Activated CD4-positive, alpha-beta T cell treated with anti-CD3 and anti-CD28 coated beads, Interleukin-2, amount 10 ng/mL, durations not matched to agents 7 days and 5 days (primary cell): ENCODE data around the gene TM4SF5. TPM values are rescaled to one million over a fixed set of nuclear protein-coding genes. Genes with fewer than 3 reads are reported as not detected.

Experiments used
- CTCF ChIA-PET: fragments of 350-600 bp; sonication (Branson Sonifier 250); formaldehyde crosslinking; loops from one replicate; lab custom pipeline; 2021; ENCODE audit warnings: antibody characterized with exemption; lab: Charles Lee
- POLR2A ChIA-PET: fragments of 350-600 bp; sonication (Branson Sonifier 250); formaldehyde crosslinking; loops from one replicate; lab custom pipeline; 2021; ENCODE audit warnings: antibody characterized with exemption; lab: Charles Lee
- DNase-seq: peaks from one replicate; pipeline ENCODE4 v3.0.0-alpha.2; 2020
- H3K27ac Mint-ChIP-seq: one replicate; pipeline ENCODE4 v1.8.0; 2021; ENCODE audit warnings: mild to moderate bottlenecking, moderate library complexity, mixed read lengths
- H3K27me3 Mint-ChIP-seq: one replicate; pipeline ENCODE4 v1.8.0; 2021; ENCODE audit warnings: mixed read lengths
- H3K36me3 Mint-ChIP-seq: one replicate; pipeline ENCODE4 v1.8.0; 2021; ENCODE audit warnings: low read depth, mixed read lengths
- H3K4me1 Mint-ChIP-seq: one replicate; pipeline ENCODE4 v1.8.0; 2021; ENCODE audit warnings: mixed read lengths
- H3K4me3 Mint-ChIP-seq: one replicate; pipeline ENCODE4 v1.8.0; 2021; ENCODE audit warnings: mild to moderate bottlenecking, moderate library complexity, mixed read lengths
- H3K9me3 Mint-ChIP-seq: one replicate; pipeline ENCODE4 v1.8.0; 2021; ENCODE audit warnings: mixed read lengths
- total RNA-seq, 2 experiments: library from RNA; stranded (reverse); gene quantifications; one replicate each; pipeline ENCODE4 v1.2.3, GENCODE V29; 2021

The TM4SF5 gene
- total RNA-seq, 2 experiments from 2014 or later: not detected

DNA sequence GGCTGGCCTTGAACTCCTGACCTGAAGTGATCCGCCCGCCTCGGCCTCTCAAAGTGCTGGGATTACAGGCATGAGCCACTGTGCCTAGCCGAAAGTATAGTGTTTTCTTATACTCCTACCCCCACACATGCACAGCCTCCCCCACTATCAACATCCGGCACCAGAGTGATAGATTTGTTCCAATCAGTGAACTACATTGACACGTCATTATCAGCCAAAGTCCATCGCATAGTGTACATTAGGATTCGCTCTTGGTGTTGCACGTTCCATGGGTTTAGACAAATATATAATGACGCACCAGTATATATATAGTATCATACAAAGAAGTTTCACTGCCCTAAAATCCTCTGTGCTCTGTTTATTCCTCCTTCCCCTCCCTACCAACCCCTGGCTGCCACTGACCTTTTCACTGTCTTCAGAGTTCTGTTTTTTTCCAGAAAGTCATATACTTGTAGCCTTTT is 11.9 kb upstream of the TM4SF5 start:
- Mint-ChIP-seq H3K9me3 (no peaks in the 10 kb centered on the region), H3K4me3 (no peak overlapping the region), H3K27ac (no peak overlapping the region), H3K36me3 (no peaks in the 10 kb centered on the region), H3K27me3 (peaks cover 28% of the 10 kb centered on the region), H3K4me1 (no peaks in the 10 kb centered on the region)
- POLR2A ChIA-PET: no interaction called here
- DNase-seq: no peak
- CTCF ChIA-PET: no interaction called here

- peaks cover 16% of the 10 kb centered on the region for H3K27me3 Mint-ChIP-seq
- CTCF ChIA-PET: interaction anchor here (1.2 kb wide), 1 partner anchor 25 kb away, joined by 4 read pairs; no protein-coding TSS in a partner anchor
- no peaks in the 10 kb centered on the region for H3K4me1 Mint-ChIP-seq
- H3K4me3 Mint-ChIP-seq: no peak overlapping the region
- POLR2A ChIA-PET: interaction anchor here (0.8 kb wide), 1 partner anchor 38 kb away, joined by 3 read pairs; no protein-coding TSS in a partner anchor
- H3K9me3 Mint-ChIP-seq: no peaks in the 10 kb centered on the region
- H3K27ac Mint-ChIP-seq: no peak overlapping the region
- no peak for DNase-seq
- no peaks in the 10 kb centered on the region for H3K36me3 Mint-ChIP-seq
These were observed 7.1 kb upstream of the TM4SF5 start for GRCh38 chr17:4764595-4764994.

DNA sequence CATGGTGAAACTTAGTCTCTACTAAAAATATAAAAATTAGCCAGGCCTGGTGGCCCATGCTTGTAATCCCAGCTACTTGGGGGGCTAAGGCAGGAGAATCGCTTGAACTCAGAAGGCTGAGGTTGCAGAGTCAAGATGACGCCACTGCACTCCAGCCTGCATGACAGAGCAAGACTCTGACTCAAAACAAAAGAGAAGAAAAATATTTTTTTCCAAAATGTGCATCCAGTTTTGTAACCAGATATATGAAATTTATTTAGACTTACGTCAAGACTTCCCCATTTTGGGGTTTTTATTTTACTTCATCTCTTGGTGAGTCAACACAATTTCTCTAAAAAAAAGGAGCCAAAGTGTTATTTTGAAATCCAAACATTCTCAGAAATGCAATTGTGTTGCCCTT is 5.5 kb upstream of the TM4SF5 start:
- POLR2A ChIA-PET: no interaction called here

DNA sequence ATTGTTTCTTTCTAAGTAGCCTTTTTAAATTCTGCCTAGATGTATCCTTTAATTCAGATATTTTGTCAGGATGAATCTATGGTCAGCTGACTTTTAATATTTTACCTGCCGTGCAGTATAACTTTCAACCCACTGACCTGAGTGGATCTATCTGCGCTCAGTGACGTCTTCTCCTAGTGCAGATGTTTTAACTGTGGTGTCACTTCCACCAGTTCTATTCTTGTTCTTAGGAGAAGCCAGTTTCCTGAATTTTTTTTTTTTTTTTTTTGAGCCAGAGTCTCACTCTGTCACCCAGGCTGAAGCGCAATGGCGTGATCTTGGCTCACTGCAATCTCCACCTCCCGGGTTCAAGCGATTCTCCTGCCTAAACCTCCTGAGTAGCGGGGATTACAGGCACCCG is 5.0 kb upstream of the TM4SF5 start:
- no peaks in the 10 kb centered on the region for H3K36me3 Mint-ChIP-seq
- CTCF ChIA-PET: no interaction called here
- peaks cover 12% of the 10 kb centered on the region for H3K4me1 Mint-ChIP-seq
- no peaks in the 10 kb centered on the region for H3K9me3 Mint-ChIP-seq
- peaks cover 11% of the 10 kb centered on the region for H3K27me3 Mint-ChIP-seq
- DNase-seq: no peak
- no peak overlapping the region for H3K27ac Mint-ChIP-seq
- H3K4me3 Mint-ChIP-seq: no peak overlapping the region
- POLR2A ChIA-PET: no interaction called here

More for the DNA sequence above, 5.5 kb upstream of the TM4SF5 start:
- H3K27ac Mint-ChIP-seq: peak overlapping the region; percentile 25
- H3K27me3 Mint-ChIP-seq: peaks cover 11% of the 10 kb centered on the region
- CTCF ChIA-PET: no interaction called here
- H3K36me3 Mint-ChIP-seq: no peaks in the 10 kb centered on the region
- DNase-seq: no peak
- H3K9me3 Mint-ChIP-seq: no peaks in the 10 kb centered on the region
- no peak overlapping the region for H3K4me3 Mint-ChIP-seq
- H3K4me1 Mint-ChIP-seq: peaks cover 7% of the 10 kb centered on the region

DNA sequence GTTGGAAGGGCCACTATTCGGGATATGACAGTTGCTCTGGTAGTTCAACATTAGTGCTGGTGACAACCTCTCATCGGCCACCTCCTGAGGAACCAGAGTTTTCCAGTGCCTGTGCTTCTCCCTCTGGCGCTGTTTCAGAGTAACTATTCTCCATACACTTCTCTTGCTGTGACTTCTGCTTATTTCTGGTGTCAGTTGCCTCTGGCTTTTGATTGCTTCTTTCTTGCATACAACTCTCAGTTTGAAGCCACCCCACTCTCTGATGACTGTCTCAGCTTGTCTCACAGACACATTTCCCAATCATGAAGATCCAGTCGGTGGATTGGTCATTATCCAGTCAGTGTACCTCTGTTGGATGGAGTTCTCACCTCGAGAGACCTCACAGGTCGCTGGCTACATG is 3.4 kb upstream of the TM4SF5 start:
- Mint-ChIP-seq H3K27me3 (peaks cover 12% of the 10 kb centered on the region), H3K36me3 (no peaks in the 10 kb centered on the region), H3K4me1 (peaks cover 18% of the 10 kb centered on the region), H3K27ac (peak overlapping the region; percentile 1), H3K4me3 (no peak overlapping the region), H3K9me3 (no peaks in the 10 kb centered on the region)
- CTCF ChIA-PET: no interaction called here
- DNase-seq: no peak
- POLR2A ChIA-PET: no interaction called here

DNA sequence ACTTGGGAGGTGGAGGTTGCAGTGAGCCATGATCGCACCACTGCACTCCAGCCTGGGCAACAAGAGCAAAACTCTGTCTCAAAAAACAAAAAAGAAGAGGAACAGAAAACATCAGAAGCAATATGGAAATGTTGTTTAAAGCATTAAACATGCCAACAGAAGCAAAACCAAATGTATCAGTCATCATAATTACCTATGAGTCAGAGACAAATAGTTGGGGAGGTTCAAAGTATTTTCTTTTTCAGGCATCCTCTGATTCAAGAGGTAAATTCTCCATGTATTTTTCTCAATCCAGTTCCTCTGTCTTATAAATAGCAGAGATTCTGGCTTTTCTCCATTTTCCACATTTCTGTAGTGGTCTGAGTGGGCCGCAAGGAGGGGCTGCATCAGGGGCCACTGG is 2.1 kb upstream of the TM4SF5 start:
- ChIA-PET POLR2A (no interaction called here), CTCF (interaction anchor here (1.1 to 1.3 kb wide), 2 partner anchors 20 to 60 kb away, joined by 3 read pairs; partner anchors contain the start of gene ARRB2)
- H3K36me3 Mint-ChIP-seq: no peaks in the 10 kb centered on the region
- H3K4me1 Mint-ChIP-seq: peaks cover 18% of the 10 kb centered on the region
- no peak for DNase-seq
- peaks cover 9% of the 10 kb centered on the region for H3K27me3 Mint-ChIP-seq
- no peak overlapping the region for H3K27ac Mint-ChIP-seq
- H3K4me3 Mint-ChIP-seq: no peak overlapping the region
- H3K9me3 Mint-ChIP-seq: no peaks in the 10 kb centered on the region

DNA sequence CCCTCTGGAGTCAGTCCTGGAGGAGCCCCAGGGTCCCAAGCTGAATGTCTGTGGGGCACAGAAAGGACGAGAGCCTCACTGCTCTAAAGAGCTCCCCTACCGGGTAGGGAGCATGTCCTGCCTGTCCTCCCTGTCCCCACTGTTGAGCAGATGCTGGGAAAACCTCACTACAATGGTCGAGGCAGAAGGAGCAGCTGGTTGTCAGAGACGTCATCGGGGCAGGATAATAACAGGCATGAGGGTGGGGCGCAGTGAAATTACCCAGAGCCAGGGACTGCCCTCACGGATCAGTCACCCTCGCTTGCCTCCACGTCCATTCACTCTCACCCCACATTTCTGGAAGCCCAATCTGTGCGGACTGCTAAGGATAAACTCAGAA is 538 bp downstream of the TM4SF5 start:
- Mint-ChIP-seq H3K4me1 (peaks cover 18% of the 10 kb centered on the region), H3K27ac (peak overlapping the region; percentile 78), H3K36me3 (no peaks in the 10 kb centered on the region), H3K9me3 (no peaks in the 10 kb centered on the region), H3K4me3 (no peak overlapping the region), H3K27me3 (peaks cover 6% of the 10 kb centered on the region)
- ChIA-PET CTCF (interaction anchor here (0.9 to 1.3 kb wide), 3 partner anchors 10 to 17 kb away, joined by 3 to 7 read pairs (median 3); partner anchors contain the start of gene GLTPD2), POLR2A (no interaction called here)
- no peak for DNase-seq

- CTCF ChIA-PET: no interaction called here
- Mint-ChIP-seq H3K4me3 (no peak overlapping the region), H3K27ac (no peak overlapping the region), H3K27me3 (peaks cover 28% of the 10 kb centered on the region), H3K4me1 (peaks cover 5% of the 10 kb centered on the region), H3K36me3 (no peaks in the 10 kb centered on the region), H3K9me3 (no peaks in the 10 kb centered on the region)
- DNase-seq: no peak
- POLR2A ChIA-PET: no interaction called here
These were observed 6.5 kb downstream of the TM4SF5 start for GRCh38 chr17:4777969-4778760.

- DNase-seq: no peak
- no peaks in the 10 kb centered on the region for H3K36me3 Mint-ChIP-seq
- H3K4me1 Mint-ChIP-seq: peaks cover 11% of the 10 kb centered on the region
- H3K27ac Mint-ChIP-seq: no peak overlapping the region
- no peak overlapping the region for H3K4me3 Mint-ChIP-seq
- POLR2A ChIA-PET: no interaction called here
- CTCF ChIA-PET: interaction anchor here (1.7 to 1.9 kb wide), 2 partner anchors 10 to 101 kb away, joined by 4 to 16 read pairs; no protein-coding TSS in a partner anchor
- peaks cover 46% of the 10 kb centered on the region for H3K27me3 Mint-ChIP-seq
- no peaks in the 10 kb centered on the region for H3K9me3 Mint-ChIP-seq
These were observed 8.8 kb downstream of the TM4SF5 start for GRCh38 chr17:4780325-4780955.

DNA sequence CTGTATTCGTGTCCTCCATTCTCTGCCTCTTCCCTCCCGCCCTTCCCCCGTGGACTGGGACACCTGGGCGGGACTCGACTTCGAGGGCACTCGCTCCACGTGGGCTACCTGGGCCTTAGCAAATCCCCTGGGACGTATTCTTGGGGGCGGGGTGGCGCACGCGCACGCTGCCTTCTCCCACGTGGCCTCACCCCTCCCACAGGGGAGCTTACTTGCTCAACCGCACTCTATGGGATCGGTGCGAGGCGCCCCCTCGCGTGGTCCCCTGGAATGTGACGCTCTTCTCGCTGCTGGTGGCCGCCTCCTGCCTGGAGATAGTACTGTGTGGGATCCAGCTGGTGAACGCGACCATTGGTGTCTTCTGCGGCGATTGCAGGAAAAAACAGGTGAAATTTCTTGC is 11.0 kb downstream of the TM4SF5 start:
- CTCF ChIA-PET: interaction anchor here (0.6 to 2.0 kb wide), 3 partner anchors 9 to 217 kb away, joined by 3 to 11 read pairs (median 3); no protein-coding TSS in a partner anchor
- POLR2A ChIA-PET: no interaction called here
- Mint-ChIP-seq H3K27ac (no peak overlapping the region), H3K4me1 (peaks cover 25% of the 10 kb centered on the region), H3K36me3 (no peaks in the 10 kb centered on the region), H3K9me3 (no peaks in the 10 kb centered on the region), H3K27me3 (peaks cover 64% of the 10 kb centered on the region), H3K4me3 (no peak overlapping the region)
- DNase-seq: peak; percentile 24

- Mint-ChIP-seq H3K9me3 (no peaks in the 10 kb centered on the region), H3K4me3 (no peak overlapping the region), H3K36me3 (no peaks in the 10 kb centered on the region), H3K27ac (no peak overlapping the region), H3K27me3 (peaks cover 64% of the 10 kb centered on the region), H3K4me1 (peaks cover 34% of the 10 kb centered on the region)
- ChIA-PET POLR2A (no interaction called here), CTCF (interaction anchor here (0.6 to 2.0 kb wide), 3 partner anchors 13 to 139 kb away, joined by 3 to 7 read pairs (median 3); no protein-coding TSS in a partner anchor)
- no peak for DNase-seq
These were observed 13.8 kb downstream of the TM4SF5 start for GRCh38 chr17:4785311-4786105.

- POLR2A ChIA-PET: no interaction called here
- H3K36me3 Mint-ChIP-seq: no peaks in the 10 kb centered on the region
- H3K4me3 Mint-ChIP-seq: no peak within 1 kb of the TSS
These were observed 14.4 kb downstream of the TM4SF5 start, which contains the start of gene VMO1 for GRCh38 chr17:4786106-4786511. TSS of gene VMO1 (minus strand) at chr17:4786364. CDS start at chr17:4786352, 12 bp downstream.

More at GRCh38 chr17:4786106-4786511, 14.4 kb downstream of the TM4SF5 start, which contains the start of gene VMO1:
- no peaks in the 10 kb centered on the region for H3K9me3 Mint-ChIP-seq
- H3K27ac Mint-ChIP-seq: no peak within 1 kb of the TSS
- H3K27me3 Mint-ChIP-seq: peaks cover 61% of the 10 kb centered on the region
- DNase-seq: no peak
- CTCF ChIA-PET: interaction anchor here (1.4 kb wide), 1 partner anchor 54 kb away, joined by 3 read pairs; the partner anchor contains the start of gene MED11
- H3K4me1 Mint-ChIP-seq: peaks cover 38% of the 10 kb centered on the region
